Gastrocnemius medialis (tissue), 4 donors: Measurements from ENCODE around the gene SMAD1.

Experiments used
- POLR2A ChIP-seq, 2 donors: fragments of 450-650 bp; IDR thresholded peaks; one replicate each; pipeline ENCODE4 v1.6.1; 2017; ENCODE audit warnings: antibody characterized with exemption in 2 of 2, mild to moderate bottlenecking in 2 of 2, moderate library complexity in 2 of 2
- TF ChIP-seq, protein P1 (sequence below), 5 experiments: fragments of 450-650 bp in 3 of 5; fragments of 200-600 bp in 2 of 5; sonication (generic) in 2 of 5; IDR thresholded peaks in 4 of 5; conservative IDR thresholded peaks in 1 of 5; 1 replicate in 4 of 5; 2 replicates in 1 of 5; pipeline ENCODE4 v1.5.1; 2016 to 2019; ENCODE audit warnings: antibody characterized with exemption in 5 of 5, mild to moderate bottlenecking in 3 of 5, moderate library complexity in 3 of 5

DNA sequence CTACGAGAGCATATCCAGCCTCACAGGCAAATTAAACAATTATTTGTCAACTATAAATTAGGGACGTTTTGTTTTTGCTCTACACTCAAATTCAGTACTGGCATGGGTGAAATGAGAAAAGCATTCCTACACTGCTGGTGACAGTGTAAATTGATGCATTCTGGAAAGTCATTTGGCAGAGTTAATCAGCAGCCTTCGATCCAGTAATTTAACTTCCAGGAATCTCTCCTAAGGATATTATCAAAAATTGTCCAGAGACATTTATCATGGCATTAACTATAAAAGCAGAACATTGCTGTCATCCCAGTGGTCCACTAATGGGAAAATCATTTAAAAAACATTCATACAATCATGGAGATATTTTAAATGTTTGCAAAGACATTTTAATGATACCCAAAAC lies 70.0 kb downstream of the SMAD1 start:
- TF ChIP-seq, protein P1, sequence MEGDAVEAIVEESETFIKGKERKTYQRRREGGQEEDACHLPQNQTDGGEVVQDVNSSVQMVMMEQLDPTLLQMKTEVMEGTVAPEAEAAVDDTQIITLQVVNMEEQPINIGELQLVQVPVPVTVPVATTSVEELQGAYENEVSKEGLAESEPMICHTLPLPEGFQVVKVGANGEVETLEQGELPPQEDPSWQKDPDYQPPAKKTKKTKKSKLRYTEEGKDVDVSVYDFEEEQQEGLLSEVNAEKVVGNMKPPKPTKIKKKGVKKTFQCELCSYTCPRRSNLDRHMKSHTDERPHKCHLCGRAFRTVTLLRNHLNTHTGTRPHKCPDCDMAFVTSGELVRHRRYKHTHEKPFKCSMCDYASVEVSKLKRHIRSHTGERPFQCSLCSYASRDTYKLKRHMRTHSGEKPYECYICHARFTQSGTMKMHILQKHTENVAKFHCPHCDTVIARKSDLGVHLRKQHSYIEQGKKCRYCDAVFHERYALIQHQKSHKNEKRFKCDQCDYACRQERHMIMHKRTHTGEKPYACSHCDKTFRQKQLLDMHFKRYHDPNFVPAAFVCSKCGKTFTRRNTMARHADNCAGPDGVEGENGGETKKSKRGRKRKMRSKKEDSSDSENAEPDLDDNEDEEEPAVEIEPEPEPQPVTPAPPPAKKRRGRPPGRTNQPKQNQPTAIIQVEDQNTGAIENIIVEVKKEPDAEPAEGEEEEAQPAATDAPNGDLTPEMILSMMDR (IDR thresholded peaks at IDR 0.05 in 4 of 5, conservative IDR thresholded peaks at IDR 0.05 in 1 of 5) = no peak
- TF ChIP-seq POLR2A (IDR thresholded peaks at IDR 0.05) = no peak
